Right ventricle myocardium superior (tissue), 1 donor: ENCODE measurements around the gene C7orf33. TPM values are rescaled to one million over a fixed set of nuclear protein-coding genes. Genes with fewer than 3 reads are reported as not detected.

Experiments used
- total RNA-seq: library from RNA; stranded (reverse); fragmentation: NEBNext Ultra II Directional; extraction: Animal tissue kit (Norgen Biotek cat#: 25700); gene quantifications from one replicate; pipeline ENCODE4 v1.2.1, GENCODE V29; 2021
- donor health status: DM: no; HTN: yes; CAD: no; lungs with severe emphysema.

C7orf33 gene
- total RNA-seq, 1 donor from 2014 or later: not detected

Other genes starting within 250 kb of the C7orf33 start
- gene CUL1, start 108.1 kb downstream of the C7orf33 start, total RNA-seq: 46.6 TPM